Measurements from ENCODE around the gene GOLGA8T.
"Not testable (repeated sequence)": the region's sequence is repeated elsewhere in the genome, so short reads cannot be mapped to it uniquely, and the experiment has no call there.

DNA sequence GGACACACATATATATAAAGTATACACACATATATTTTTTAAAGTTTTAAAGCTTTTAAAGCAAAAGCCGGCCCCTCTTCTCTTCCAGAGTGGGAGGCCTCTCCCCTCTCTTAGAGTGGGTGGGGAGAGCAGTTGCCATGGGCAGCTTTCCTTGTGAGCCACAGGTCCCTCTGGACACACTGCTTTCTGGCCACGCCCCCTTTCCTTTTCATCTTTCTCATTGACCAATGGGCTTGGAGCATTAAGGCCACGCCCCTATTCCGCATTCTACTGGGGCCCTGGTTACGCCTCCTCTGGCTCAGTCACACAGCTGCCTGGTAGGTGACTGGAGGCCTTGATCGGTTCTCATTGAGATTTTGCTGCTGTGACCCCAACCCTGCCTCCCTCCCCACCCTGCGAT is at the start of gene GOLGA8T:
- not testable (repeated sequence) for TF ChIP-seq ZNF331 (CRISPR knock-in tag; IDR thresholded peaks at IDR 0.05; ENCODE audit: low read depth); EZH2phosphoT487 (IDR thresholded peaks at IDR 0.05; ENCODE audit: unreplicated experiment); POLR2AphosphoS5 (IDR thresholded peaks at IDR 0.05; ENCODE audit: low read depth); ZNF114 (CRISPR knock-in tag; IDR thresholded peaks at IDR 0.05); EZH2 (IDR thresholded peaks at IDR 0.05; ENCODE audit: low read depth, unreplicated experiment); NANOG (IDR thresholded peaks at IDR 0.05; ENCODE audit: borderline replicate concordance); JUNB (IDR thresholded peaks at IDR 0.05; ENCODE audit: unreplicated experiment); CREB1 (CRISPR knock-in tag; IDR thresholded peaks at IDR 0.05; ENCODE audit: low read depth)
- TF ChIP-seq, protein P1, sequence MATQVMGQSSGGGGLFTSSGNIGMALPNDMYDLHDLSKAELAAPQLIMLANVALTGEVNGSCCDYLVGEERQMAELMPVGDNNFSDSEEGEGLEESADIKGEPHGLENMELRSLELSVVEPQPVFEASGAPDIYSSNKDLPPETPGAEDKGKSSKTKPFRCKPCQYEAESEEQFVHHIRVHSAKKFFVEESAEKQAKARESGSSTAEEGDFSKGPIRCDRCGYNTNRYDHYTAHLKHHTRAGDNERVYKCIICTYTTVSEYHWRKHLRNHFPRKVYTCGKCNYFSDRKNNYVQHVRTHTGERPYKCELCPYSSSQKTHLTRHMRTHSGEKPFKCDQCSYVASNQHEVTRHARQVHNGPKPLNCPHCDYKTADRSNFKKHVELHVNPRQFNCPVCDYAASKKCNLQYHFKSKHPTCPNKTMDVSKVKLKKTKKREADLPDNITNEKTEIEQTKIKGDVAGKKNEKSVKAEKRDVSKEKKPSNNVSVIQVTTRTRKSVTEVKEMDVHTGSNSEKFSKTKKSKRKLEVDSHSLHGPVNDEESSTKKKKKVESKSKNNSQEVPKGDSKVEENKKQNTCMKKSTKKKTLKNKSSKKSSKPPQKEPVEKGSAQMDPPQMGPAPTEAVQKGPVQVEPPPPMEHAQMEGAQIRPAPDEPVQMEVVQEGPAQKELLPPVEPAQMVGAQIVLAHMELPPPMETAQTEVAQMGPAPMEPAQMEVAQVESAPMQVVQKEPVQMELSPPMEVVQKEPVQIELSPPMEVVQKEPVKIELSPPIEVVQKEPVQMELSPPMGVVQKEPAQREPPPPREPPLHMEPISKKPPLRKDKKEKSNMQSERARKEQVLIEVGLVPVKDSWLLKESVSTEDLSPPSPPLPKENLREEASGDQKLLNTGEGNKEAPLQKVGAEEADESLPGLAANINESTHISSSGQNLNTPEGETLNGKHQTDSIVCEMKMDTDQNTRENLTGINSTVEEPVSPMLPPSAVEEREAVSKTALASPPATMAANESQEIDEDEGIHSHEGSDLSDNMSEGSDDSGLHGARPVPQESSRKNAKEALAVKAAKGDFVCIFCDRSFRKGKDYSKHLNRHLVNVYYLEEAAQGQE (IDR thresholded peaks at IDR 0.05; ENCODE audit: unreplicated experiment) = not testable (repeated sequence)
- TF ChIP-seq, protein P2, sequence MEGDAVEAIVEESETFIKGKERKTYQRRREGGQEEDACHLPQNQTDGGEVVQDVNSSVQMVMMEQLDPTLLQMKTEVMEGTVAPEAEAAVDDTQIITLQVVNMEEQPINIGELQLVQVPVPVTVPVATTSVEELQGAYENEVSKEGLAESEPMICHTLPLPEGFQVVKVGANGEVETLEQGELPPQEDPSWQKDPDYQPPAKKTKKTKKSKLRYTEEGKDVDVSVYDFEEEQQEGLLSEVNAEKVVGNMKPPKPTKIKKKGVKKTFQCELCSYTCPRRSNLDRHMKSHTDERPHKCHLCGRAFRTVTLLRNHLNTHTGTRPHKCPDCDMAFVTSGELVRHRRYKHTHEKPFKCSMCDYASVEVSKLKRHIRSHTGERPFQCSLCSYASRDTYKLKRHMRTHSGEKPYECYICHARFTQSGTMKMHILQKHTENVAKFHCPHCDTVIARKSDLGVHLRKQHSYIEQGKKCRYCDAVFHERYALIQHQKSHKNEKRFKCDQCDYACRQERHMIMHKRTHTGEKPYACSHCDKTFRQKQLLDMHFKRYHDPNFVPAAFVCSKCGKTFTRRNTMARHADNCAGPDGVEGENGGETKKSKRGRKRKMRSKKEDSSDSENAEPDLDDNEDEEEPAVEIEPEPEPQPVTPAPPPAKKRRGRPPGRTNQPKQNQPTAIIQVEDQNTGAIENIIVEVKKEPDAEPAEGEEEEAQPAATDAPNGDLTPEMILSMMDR (conservative IDR thresholded peaks at IDR 0.05; ENCODE audit: low read depth in 2 of 2) = not testable (repeated sequence)
- TF ChIP-seq, protein P3, sequence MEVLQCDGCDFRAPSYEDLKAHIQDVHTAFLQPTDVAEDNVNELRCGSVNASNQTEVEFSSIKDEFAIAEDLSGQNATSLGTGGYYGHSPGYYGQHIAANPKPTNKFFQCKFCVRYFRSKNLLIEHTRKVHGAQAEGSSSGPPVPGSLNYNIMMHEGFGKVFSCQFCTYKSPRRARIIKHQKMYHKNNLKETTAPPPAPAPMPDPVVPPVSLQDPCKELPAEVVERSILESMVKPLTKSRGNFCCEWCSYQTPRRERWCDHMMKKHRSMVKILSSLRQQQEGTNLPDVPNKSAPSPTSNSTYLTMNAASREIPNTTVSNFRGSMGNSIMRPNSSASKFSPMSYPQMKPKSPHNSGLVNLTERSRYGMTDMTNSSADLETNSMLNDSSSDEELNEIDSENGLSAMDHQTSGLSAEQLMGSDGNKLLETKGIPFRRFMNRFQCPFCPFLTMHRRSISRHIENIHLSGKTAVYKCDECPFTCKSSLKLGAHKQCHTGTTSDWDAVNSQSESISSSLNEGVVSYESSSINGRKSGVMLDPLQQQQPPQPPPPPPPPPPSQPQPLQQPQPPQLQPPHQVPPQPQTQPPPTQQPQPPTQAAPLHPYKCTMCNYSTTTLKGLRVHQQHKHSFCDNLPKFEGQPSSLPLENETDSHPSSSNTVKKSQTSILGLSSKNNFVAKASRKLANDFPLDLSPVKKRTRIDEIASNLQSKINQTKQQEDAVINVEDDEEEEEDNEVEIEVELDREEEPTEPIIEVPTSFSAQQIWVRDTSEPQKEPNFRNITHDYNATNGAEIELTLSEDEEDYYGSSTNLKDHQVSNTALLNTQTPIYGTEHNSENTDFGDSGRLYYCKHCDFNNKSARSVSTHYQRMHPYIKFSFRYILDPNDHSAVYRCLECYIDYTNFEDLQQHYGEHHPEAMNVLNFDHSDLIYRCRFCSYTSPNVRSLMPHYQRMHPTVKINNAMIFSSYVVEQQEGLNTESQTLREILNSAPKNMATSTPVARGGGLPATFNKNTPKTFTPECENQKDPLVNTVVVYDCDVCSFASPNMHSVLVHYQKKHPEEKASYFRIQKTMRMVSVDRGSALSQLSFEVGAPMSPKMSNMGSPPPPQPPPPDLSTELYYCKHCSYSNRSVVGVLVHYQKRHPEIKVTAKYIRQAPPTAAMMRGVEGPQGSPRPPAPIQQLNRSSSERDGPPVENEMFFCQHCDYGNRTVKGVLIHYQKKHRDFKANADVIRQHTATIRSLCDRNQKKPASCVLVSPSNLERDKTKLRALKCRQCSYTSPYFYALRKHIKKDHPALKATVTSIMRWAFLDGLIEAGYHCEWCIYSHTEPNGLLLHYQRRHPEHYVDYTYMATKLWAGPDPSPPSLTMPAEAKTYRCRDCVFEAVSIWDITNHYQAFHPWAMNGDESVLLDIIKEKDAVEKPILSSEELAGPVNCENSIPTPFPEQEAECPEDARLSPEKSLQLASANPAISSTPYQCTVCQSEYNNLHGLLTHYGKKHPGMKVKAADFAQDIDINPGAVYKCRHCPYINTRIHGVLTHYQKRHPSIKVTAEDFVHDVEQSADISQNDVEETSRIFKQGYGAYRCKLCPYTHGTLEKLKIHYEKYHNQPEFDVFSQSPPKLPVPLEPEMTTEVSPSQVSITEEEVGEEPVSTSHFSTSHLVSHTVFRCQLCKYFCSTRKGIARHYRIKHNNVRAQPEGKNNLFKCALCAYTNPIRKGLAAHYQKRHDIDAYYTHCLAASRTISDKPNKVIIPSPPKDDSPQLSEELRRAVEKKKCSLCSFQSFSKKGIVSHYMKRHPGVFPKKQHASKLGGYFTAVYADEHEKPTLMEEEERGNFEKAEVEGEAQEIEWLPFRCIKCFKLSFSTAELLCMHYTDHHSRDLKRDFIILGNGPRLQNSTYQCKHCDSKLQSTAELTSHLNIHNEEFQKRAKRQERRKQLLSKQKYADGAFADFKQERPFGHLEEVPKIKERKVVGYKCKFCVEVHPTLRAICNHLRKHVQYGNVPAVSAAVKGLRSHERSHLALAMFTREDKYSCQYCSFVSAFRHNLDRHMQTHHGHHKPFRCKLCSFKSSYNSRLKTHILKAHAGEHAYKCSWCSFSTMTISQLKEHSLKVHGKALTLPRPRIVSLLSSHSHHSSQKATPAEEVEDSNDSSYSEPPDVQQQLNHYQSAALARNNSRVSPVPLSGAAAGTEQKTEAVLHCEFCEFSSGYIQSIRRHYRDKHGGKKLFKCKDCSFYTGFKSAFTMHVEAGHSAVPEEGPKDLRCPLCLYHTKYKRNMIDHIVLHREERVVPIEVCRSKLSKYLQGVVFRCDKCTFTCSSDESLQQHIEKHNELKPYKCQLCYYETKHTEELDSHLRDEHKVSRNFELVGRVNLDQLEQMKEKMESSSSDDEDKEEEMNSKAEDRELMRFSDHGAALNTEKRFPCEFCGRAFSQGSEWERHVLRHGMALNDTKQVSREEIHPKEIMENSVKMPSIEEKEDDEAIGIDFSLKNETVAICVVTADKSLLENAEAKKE (CRISPR knock-in tag; IDR thresholded peaks at IDR 0.05) = not testable (repeated sequence)
